CD1c-positive myeloid dendritic cell (primary cell): Measurements from ENCODE around the gene NSUN5.
"Not testable (repeated sequence)": the region's sequence is repeated elsewhere in the genome, so short reads cannot be mapped to it uniquely, and the experiment has no call there.

ENCODE experiments used
- DNase-seq: peaks from one replicate; pipeline ENCODE4 v3.0.0-alpha.2; 2016; ENCODE audit errors: extremely low spot score

NSUN5 gene

GRCh38 chr7:73308665-73309214 is at the start of gene NSUN5:
TSS of gene NSUN5 (minus strand) at chr7:73308826. CDS start at chr7:73308790, 36 bp downstream.
- peak; percentile 90 for DNase-seq

- DNase-seq: no peak
Measured at GRCh38 chr7:73356159-73356558, 47.5 kb upstream of the NSUN5 start.

- no peak for DNase-seq
Measured at GRCh38 chr7:73354821-73355220, 46.2 kb upstream of the NSUN5 start.

- no peak for DNase-seq
Measured at GRCh38 chr7:73354196-73354595, 45.6 kb upstream of the NSUN5 start.

- DNase-seq: no peak
Measured at GRCh38 chr7:73353243-73353642, 44.6 kb upstream of the NSUN5 start.

DNA sequence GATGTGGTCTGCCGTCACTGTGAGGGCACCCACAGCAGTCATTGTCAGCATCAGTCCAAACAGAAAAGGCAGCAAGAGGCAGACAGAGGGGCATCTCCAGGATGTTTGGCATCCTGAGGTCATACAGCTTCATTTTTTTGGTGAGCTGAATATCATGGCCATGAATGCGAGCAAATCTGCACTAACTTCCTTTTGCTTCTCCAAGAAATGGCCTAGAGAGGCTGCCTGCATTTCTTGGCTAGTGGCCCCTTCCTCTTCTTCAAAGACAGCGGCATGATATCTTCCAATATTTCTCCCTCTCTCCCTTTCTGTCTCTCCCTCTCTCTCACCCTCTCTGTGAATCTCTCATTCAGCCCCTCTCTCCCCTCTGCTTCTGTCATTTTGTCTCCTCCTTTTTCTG is 44.2 kb upstream of the NSUN5 start:
- no peak for DNase-seq

- DNase-seq: no peak
Measured at GRCh38 chr7:73351447-73352167, 43.0 kb upstream of the NSUN5 start.

GRCh38 chr7:73350306-73351068 is 41.9 kb upstream of the NSUN5 start:
- no peak for DNase-seq

GRCh38 chr7:73349763-73350162 is 41.1 kb upstream of the NSUN5 start:
- DNase-seq: no peak

DNA sequence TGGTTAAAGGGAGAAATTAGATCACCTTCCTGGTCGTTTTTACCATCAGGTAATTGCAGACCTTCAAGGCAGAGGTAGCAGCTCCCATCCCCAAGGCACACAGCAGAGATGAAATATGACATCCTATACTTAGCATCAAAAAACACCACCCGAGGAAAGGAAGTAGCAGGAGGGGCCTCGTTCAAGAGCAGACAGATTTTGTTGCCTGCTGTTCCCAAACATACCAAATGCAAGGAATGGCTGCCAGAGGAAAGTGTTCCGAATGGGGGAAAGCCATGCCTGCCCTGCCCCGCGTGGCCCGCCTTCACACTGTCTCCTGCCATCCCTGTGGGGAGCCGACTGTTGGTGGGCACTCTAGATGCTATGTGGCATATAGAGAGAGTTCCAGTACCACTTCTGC is 37.3 kb upstream of the NSUN5 start:
- no peak for DNase-seq

- DNase-seq: no peak
Measured at GRCh38 chr7:73345538-73345937, 36.9 kb upstream of the NSUN5 start.

DNA sequence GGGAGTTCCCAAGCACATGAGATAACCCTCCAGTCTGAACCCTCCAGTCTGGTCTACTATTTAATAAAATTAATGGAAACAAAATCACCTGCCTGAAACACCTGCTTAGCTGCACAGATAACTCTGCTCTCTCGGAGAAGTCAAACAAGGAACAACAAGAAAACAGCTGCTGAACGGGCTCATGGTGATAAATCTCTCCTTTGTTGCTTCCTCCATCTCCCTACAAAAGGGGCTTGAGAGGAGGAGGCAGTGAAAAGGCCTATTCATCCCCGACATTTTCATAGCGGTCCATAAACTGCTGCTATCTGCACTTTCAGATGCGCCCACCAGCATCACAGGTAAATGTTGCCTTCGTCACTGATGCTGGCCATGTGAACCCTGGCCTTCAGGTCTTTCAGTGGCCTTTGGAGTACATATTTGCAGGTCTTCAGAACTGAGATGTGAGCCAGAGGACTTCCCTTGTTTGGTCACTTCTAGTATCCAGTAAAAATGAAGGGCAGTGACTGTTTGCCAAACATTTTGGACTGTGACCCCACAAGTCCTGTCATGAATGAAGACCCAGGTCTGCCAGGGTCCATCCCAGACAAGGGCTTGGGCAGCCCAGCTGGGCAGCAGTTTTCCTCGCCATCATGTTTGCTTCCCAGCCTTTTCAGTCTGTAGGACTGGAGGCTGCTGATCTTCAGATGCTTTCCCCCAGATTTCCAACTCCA is 35.2 kb upstream of the NSUN5 start:
- DNase-seq: no peak

GRCh38 chr7:73342645-73343044 is 34.0 kb upstream of the NSUN5 start:
- DNase-seq: no peak

GRCh38 chr7:73341877-73342276 is 33.3 kb upstream of the NSUN5 start:
- peak; percentile 42 for DNase-seq

DNA sequence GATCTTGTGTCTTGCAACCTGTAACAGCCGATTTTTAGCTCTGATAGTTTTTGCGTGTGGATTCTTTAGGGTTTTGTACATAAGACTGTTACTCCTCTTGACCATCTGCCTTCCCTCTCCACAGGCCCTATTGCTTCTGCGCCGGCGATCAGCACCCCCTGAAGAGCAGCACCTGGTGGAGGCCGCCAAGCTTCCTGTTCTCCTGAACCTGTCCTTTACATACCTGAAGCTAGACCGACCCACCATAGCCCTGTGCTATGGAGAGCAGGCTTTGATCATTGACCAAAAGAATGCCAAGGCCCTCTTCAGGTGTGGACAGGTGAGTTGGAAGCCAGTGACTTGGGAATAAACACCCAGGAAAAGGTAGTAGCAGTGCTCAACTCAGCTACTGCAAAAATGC is 31.9 kb upstream of the NSUN5 start:
- DNase-seq: no peak

- DNase-seq: no peak
Measured at GRCh38 chr7:73338321-73338720, 29.7 kb upstream of the NSUN5 start.

GRCh38 chr7:73332447-73332846 is 23.8 kb upstream of the NSUN5 start:
- DNase-seq: no peak

DNA sequence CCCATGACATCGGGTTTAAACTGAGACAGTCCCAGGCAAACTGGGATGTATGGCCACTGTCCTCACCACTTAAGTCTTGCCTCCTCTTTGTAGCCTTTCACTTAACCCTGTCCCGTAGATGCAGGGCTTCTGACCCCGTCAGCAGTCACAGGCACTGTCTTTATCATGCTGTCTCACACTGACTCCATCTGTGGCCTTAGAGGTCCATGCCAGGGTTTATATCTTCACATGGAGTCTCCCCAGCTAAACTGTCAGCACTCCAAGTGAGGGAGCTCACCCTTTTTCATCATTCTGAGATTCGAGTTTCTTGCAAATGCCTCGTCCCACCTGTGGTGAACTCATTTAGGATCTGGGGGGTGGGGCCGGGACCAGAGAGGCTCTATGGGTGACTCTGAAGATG is 22.1 kb upstream of the NSUN5 start:
- no peak for DNase-seq

DNA sequence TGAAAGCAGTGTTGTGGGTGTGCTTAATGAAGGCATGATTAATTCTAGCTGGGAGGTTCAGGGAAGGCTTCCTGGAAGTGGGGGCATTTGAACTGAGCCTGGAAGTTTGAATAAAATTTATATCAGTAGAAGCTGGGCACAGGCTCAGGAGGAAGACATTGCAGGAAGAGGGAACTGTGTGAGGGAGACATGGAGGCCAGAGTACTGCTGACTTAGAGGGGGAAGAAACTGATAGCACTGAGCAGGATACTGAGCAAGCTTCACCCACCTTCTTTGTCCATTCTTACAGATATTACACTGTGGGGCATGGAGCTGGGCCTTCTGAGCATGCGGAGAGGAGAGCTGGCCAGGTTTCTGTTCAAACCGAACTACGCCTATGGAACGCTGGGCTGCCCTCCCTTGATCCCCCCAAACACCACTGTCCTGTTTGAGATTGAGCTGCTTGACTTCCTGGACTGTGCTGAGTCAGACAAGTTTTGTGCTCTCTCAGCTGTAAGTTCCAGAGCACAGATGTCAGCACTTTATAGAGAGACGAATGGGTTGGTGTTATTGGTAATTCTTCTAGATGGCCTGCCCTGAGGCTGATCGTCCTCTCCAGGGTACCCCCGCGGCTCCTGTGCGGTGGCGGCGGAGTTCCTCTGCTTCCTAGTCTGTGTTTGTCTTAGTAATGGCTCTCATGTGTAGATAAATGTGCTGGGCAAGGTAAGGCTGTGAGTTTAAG is 21.4 kb upstream of the NSUN5 start:
- DNase-seq: no peak

DNA sequence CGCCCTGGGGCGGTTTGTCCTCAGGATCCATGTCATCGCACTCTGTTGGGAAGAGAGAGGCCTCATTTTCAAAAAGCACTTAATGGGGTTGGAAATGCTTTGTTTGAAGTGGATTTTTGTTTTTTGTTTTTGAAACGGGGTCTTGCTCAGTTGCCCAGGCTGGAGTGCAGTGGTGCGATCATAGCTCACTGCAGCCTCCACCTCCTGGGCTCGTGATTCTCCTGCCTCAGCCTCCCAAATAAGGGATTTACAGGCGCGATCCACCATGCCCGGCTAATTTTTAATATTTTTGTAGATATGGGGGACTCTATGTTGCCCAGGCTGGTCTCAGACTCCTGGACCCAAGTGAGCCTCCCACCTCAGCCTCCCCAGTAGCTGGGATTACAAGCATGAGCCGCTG is 20.1 kb upstream of the NSUN5 start:
- DNase-seq: no peak

DNA sequence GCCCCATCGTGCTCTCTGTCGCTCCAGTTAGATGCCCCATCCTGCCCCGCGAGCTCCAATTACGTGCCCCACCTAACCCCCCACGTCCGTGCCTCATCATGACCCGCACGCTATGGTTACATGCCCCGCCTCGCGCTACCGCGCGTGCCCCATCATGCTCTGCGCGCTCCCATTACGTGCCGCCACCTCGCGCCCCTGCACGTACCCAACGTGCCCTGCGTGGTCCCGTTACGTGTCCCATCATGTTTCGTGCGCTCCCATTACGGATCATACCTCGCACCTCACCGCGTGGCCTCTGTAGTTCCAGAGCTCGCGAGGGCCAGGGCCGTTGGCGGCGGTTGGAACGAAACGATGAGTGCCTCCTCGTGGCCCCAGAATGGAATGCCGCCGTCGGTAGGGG is 19.3 kb upstream of the NSUN5 start, which contains the start of the genes FKBP6 and TRIM50:
TSS of gene FKBP6 (plus strand) at position 240 of the 400 bp plus-strand sequence. CDS start 268 bp downstream, outside the sequence.
TSS of gene TRIM50 (minus strand) at position 161 of the 400 bp plus-strand sequence. CDS start 3,295 bp downstream, outside the sequence.
- not testable (repeated sequence) for DNase-seq
